Subcutaneous adipose tissue (tissue), 4 donors: ENCODE measurements around the gene MTHFD2L. TPM values are rescaled to one million over a fixed set of nuclear protein-coding genes. Genes with fewer than 3 reads are reported as not detected.

Experiments used
- total RNA-seq, 4 donors: library from RNA; depleted of rRNA; stranded (reverse); fragments of >200 nt; gene quantifications; one replicate each; pipeline ENCODE4 v1.1.0, GENCODE V29; 2016
- TF ChIP-seq, protein P1 (sequence below): fragments of 450-650 bp; IDR thresholded peaks from one replicate; pipeline ENCODE4 v1.5.1; 2016; ENCODE audit warnings: low read depth, mild to moderate bottlenecking, control low read depth, antibody characterized with exemption, moderate library complexity

The MTHFD2L gene
- total RNA-seq, 4 donors from 2014 or later: 10.8 to 19.4 (median 15.3) TPM

GRCh38 chr4:74317616-74318246 lies 159.8 kb downstream of the MTHFD2L start:
- TF ChIP-seq, protein P1, sequence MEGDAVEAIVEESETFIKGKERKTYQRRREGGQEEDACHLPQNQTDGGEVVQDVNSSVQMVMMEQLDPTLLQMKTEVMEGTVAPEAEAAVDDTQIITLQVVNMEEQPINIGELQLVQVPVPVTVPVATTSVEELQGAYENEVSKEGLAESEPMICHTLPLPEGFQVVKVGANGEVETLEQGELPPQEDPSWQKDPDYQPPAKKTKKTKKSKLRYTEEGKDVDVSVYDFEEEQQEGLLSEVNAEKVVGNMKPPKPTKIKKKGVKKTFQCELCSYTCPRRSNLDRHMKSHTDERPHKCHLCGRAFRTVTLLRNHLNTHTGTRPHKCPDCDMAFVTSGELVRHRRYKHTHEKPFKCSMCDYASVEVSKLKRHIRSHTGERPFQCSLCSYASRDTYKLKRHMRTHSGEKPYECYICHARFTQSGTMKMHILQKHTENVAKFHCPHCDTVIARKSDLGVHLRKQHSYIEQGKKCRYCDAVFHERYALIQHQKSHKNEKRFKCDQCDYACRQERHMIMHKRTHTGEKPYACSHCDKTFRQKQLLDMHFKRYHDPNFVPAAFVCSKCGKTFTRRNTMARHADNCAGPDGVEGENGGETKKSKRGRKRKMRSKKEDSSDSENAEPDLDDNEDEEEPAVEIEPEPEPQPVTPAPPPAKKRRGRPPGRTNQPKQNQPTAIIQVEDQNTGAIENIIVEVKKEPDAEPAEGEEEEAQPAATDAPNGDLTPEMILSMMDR: no peak

DNA sequence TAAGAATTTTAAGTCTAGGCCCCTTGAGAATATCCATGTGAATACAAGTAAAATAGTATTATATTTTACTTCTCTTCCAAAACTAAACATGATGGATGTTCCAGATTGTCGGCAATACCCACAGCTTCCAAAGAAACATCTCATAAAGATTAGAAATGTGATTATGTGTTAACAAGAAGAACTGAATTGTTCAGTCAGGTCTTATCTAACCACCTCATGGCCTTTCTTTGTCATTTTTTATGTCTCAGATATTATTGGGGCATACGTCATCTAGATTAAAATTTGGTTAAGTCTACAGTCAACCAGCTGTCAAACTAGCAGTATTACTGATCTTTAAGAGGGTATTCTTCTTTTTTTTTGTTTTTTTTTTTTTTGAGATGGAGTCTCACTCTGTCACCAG lies 160.4 kb downstream of the MTHFD2L start:
- TF ChIP-seq, protein P1: no peak

GRCh38 chr4:74319470-74319869 lies 161.6 kb downstream of the MTHFD2L start:
- TF ChIP-seq, protein P1: no peak

DNA sequence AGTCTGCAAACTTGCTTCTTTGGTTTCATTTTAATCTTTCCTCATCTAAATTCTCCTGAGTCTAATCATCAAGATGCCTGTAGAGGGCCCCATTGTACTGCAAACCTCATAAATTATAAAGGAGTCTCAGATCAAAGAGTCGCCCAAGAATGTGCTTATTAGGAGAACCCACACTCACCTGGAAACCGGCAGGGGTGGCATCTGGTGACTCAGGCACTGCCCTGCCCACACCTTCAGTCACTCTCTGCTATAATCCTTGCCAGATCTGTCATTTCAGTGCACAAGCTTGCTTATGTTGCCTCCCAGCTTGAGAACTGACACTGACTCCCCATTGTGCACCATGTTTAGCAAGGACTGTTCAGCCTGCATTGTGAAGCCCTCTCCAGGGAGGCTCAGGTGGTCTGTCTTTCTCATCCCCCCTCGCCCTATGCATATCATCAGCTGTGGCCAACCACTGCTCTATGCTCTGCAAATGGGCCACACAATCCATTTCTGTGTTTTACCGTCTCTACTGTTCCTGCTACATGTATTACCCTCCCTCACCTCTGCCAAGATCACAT lies 162.7 kb downstream of the MTHFD2L start:
- TF ChIP-seq, protein P1: no peak

- TF ChIP-seq, protein P1: no peak
Observed at GRCh38 chr4:74322301-74322700, 164.4 kb downstream of the MTHFD2L start.

DNA sequence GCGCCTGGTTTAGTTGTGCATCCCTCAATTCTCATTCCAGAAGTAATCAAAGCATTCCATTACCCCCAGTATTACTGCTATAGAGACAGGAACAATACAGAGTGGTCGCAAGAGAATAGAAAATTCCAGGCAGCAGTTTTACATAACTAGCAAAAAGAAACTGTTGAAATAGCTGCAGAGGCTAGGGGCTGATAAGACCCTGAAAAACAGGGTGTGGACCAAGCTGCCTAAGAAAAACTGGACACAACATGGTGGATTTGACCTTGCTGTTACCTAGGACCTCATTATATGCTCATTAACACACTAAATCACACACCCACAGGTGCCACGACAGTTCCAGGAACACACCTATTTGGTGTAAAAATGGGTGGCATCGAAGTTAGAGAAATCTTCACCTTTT lies 165.7 kb downstream of the MTHFD2L start:
- TF ChIP-seq, protein P1: no peak

GRCh38 chr4:74324262-74324661 lies 166.3 kb downstream of the MTHFD2L start:
- TF ChIP-seq, protein P1: no peak
